ENCODE measurements around the gene FHOD3.

The FHOD3 gene

GRCh38 chr18:36593001-36593400 is 295.5 kb downstream of the FHOD3 start:
- no peak for DNase-seq (ENCODE audit: low read depth in 3 of 3)

DNA sequence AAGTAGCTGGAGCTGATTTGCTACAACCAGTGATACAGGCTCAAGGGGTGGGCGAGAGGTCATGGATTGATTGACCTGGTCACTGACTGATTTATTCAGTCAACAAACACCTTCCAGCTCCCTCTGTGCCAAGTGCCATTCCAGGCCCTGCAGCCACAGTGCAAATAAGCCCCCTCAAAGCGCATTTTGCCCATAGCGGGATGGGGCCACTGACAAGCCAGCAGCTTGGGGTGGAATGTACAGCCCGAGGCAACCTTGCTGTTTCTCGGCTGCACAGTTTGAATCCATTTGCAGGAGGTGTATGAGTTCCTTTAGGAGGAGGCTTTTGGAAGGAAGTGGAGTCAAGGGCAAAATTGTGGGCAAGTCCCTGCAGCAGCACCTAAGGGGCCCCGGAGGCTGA is 296.1 kb downstream of the FHOD3 start:
- DNase-seq (ENCODE audit: low read depth in 3 of 3): no peak

DNA sequence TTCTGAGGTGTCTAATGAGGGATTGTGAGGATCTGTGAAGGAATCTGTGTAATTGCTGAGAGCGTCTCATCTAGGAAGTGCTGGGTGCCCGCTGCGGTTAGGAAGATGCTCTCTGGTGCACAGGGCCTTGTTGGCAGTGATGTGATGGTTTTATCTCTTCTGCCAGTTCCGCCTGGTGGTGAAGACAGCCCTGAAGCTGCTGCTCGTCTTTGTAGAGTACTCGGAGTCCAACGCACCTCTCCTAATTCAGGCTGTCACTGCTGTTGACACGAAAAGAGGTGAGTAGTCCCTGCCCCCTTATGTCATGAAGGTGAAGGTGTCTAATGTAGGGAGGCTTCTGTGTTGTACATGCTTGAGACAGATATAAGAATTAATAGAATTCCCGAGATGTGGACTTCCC is 297.1 kb downstream of the FHOD3 start:
- DNase-seq (ENCODE audit: low read depth in 3 of 3): no peak

DNA sequence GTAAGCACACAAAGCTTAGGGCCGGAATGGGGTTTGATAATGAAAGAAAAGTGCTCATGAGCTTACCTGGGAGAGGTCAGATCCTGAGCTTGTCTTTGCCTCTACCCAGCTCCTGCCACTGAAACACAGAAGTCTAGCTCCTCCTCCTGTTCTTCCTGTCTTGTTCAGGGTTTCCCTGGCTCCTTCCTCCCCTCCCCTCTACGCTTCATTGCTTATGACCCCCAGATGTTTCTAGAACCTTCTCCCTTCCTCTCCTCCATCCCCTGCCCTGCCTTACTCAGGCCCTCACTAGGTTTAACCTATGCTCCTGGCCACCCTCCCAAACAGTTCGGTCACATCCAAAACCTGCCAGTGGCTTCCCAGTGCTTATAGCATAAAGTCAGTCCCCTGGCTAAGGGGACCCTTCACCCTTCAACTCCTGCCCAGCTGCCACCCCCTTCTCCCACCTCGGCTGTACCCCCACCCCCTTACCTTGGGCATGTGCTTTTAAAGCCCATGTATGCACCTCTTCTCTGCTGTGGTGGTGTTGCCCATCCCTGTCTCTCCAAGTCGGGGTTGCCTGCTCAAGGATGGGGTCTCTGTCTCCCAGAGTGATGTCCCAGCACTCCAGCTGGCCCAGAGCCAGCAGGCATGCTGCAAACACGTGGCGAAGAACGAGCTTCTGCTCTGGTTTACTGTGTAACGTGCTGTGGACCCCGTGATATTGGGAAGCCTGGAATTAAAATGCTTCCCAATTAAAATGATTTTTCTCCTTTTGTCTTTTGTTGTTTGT is 297.7 kb downstream of the FHOD3 start:
- DNase-seq (ENCODE audit: low read depth in 3 of 3): no peak

GRCh38 chr18:36595818-36596215 is 298.3 kb downstream of the FHOD3 start:
- DNase-seq (ENCODE audit: low read depth in 3 of 3): no peak

- DNase-seq (ENCODE audit: low read depth in 3 of 3): no peak
Observed at GRCh38 chr18:36597636-36598035, 300.1 kb downstream of the FHOD3 start.

DNA sequence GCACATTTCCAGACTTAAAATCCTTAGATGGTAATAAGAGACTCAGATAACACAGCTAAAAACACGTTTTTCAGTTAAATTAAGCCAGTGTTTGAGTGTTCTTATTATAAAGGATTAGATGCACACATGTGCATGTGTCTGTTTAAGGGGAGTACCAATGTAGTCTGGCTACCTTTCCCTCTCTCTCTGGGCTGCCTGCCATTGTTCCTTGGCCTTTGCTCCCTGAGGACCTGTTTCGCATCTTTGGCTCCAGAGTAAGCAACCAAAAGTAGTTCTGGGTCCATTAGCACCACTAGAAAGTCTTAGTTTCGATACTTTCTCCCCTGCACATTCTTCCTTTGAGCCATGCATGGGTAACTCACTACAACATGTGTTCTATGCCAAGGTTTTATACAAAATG is 303.0 kb downstream of the FHOD3 start:
- no peak for DNase-seq (ENCODE audit: low read depth in 3 of 3)

DNA sequence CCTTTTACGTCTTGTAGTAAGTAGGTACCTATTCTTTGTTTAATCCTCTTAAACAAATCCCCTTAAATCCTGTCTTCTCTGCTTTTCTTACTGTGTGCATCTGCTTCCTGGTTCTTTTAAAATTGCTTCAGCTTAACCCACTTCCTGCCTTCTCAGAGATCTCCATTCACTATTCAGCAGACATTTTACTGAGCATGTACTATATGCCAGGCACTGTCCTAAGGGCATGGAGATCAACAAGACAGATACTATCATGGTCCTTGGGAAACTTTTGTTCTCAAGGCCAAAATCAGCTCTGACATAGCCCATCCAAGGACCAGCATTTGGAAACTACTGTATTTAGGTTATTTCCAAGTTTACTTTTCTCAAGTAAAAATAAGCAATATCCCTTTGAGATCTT is 303.8 kb downstream of the FHOD3 start:
- DNase-seq (ENCODE audit: low read depth in 3 of 3): no peak

GRCh38 chr18:36602071-36602470 is 304.6 kb downstream of the FHOD3 start:
- no peak for DNase-seq (ENCODE audit: low read depth in 3 of 3)

DNA sequence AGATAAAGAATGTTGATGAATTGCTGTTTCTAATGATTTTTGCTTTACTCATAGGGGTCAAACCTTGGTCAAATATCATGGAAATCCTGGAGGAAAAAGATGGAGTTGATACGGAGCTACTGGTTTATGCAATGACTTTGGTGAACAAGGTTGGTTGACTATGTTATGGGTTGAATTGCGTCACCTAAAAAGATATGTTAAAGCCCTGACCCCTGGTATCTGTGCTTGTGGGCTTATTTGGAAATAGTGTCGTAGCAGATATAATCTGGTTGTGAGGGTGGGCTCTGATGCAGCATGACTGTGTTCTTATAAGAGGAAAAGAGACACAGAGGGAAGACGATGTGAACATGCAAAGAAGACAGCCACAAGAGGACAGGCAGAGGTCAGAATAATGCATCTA is 305.1 kb downstream of the FHOD3 start:
- DNase-seq (ENCODE audit: low read depth in 3 of 3): no peak

- no peak for DNase-seq (ENCODE audit: low read depth in 3 of 3)
Observed at GRCh38 chr18:36608107-36608506, 310.6 kb downstream of the FHOD3 start.

DNA sequence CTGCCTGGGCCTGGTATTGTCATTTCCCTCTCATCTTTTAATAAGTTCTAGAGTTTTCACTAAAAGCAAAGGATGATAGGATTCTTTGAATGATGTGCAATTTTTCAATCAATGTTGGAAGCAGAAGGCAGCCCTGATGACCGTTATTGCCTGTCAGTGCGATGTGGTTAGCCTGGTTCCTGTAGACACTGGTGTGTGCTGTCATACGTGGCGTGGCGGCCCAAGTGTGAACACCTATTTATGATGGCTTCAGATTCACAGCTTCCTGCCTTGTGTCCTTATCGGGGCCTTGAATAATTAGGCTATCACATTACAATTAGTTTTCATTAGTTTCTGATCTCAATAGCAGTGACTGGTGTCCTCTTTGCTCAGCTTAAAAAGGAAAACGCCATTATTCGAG is 312.7 kb downstream of the FHOD3 start:
- no peak for DNase-seq (ENCODE audit: low read depth in 3 of 3)

DNA sequence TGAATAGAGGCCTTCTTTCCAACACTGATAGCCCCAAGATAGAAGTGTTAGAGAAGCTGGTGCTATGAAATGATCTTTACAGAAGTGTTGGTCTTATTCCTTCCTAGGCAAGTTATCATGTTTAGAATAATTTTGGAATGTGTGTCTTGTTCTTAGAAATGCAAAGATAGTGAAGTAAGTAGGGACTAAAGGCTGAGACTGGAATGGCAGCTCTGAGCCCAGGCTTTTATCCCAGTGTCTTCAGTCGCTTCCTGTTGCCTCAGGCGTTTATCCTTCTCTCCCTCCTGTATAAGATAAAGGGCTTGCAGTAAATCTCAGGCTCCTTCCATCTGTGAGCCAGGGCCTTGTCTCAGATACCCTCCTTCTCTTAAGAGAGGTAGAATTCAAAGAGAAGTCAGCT is 313.1 kb downstream of the FHOD3 start:
- DNase-seq (ENCODE audit: low read depth in 3 of 3): no peak

DNA sequence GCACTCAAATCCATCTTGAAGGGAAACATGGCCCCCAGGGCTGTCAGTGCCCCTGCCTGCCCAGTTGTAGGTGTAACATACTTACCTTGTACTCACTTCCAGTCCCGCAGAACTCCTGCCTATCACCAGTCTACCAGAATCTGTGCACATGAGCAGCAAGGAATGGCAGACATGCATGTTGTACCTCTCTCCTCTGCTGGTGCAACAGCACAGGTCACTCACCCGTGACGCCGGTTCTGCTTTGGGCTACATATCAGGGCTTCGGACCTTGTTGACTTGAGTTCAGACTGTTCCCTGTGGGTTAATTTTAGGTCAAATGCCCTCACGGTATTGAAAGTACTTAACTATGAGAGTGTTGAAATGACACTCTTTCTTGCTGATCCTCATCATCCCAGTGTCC is 315.6 kb downstream of the FHOD3 start:
- DNase-seq (ENCODE audit: low read depth in 3 of 3): no peak

DNA sequence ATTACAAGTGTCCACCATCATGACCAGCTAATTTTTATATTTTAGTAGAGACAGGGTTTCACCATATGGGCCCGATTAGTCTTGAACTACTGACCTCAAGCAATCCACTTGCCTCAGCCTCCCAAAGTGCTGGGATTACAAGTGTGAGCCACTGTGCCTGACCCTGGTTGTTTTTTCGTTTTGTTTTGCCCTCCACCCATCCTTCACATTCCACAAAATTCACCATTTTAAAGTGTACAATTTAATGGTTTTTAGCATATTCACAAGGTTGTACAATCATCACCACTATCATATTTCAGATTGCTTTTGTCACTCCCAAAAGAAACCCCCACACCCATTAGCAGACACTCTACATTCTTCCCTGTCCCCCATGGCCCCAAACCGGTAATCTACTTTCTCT is 316.3 kb downstream of the FHOD3 start:
- no peak for DNase-seq (ENCODE audit: low read depth in 3 of 3)

DNA sequence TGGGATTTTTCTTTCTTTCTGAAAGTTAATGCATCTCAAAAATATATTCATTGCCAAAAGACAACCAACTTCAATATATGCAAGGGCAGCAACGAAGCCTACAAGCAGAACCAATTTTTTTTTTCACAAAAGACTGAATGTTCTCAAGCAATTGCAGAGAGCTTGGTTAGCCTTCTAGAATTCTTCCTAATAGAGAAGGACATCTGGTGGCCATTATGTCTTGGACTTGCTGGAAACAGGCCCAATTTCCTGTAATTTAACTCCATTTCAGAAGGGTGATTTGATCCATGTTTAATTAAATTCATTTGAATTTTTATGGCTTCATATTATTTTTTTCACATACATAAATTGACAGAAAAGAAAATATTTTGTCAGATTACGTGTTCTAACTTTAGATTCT is 323.3 kb downstream of the FHOD3 start:
- DNase-seq (ENCODE audit: low read depth in 3 of 3): no peak

- DNase-seq (ENCODE audit: low read depth in 3 of 3): no peak
Observed at GRCh38 chr18:36622610-36623009, 325.1 kb downstream of the FHOD3 start.

- no peak for DNase-seq (ENCODE audit: low read depth in 3 of 3)
Observed at GRCh38 chr18:36623091-36623490, 325.6 kb downstream of the FHOD3 start.

GRCh38 chr18:36623681-36624190 is 326.2 kb downstream of the FHOD3 start:
- DNase-seq (ENCODE audit: low read depth in 3 of 3): no peak

DNA sequence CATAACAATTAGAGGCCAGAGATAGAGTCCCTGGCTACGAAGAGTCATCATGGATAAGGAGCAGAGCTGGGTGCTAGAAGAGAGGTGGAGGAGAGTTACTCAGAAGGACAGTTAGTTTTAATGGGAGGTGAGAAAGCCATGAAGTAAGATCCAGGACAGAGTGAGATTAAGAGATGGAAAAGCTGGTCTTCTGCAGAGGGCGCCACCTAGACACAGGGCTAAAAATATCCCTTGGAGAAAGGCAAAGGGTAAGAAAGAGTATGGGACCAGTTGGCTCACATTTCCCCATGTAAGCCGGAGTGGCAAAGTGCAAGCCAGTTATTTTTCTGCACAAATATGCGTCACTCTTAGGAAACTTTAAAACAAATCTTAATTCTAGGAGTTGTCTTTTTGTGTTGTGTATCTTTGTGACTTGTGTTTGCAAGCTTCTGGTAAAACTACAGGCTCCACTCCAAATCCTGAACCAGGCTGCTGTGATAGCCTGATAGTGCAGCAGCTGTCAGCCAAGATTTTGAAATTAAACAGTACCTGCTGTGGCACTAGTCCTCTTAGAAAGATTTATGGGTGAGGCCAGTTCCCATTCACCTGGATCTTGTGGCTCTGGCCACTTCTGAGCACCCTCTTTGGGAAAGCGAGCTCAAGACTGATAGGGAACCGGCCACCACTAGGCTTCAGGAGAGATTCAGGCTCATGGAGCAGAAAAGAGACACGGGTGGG is 327.1 kb downstream of the FHOD3 start:
- no peak for DNase-seq (ENCODE audit: low read depth in 3 of 3)

DNA sequence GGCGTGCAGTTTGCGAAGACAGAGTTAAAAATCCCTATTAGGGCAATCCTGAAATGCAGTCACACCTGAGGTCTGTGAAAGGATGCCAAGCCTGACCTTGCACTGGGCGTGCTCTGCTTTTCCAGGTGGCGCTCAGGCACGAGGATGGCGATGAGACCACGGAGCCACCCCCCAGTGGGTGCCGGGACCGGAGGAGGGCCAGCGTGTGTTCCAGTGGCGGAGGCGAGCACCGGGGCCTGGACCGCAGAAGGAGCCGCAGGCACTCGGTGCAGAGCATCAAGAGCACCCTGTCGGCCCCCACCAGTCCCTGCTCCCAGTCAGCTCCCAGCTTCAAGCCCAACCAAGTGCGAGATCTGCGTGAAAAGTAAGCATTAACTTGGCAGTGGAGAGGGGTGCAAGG is 327.9 kb downstream of the FHOD3 start:
- DNase-seq (ENCODE audit: low read depth in 3 of 3): no peak

DNA sequence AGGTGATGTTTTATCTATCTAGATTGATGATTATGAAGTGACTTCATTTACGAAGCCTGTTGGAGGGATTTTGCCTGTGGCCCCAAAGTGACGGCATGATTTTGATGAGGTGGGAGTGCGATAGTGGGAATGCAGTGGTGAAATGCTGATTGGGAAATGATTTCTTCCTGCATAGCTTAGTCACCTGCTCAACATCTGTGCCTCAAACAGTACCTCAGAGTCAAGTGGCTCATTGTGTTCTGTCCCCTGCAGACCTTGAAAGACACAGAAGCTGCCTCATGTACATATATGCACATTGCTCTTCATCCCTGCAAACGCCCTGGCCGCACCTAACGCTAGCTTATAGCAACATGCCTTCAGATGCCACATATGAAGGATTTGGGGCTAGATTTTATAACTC is 330.1 kb downstream of the FHOD3 start:
- DNase-seq (ENCODE audit: low read depth in 3 of 3): no peak

GRCh38 chr18:36628435-36629137 is 331.1 kb downstream of the FHOD3 start:
- DNase-seq (ENCODE audit: low read depth in 3 of 3): no peak

Measured in stimulated activated CD4-positive, alpha-beta T cell treated with anti-CD3 and anti-CD28 coated beads, TNF-alpha, amount 100 ng/mL, for 4 hours (primary cell).